Measurements from ENCODE around the gene TEDC1.

DNA sequence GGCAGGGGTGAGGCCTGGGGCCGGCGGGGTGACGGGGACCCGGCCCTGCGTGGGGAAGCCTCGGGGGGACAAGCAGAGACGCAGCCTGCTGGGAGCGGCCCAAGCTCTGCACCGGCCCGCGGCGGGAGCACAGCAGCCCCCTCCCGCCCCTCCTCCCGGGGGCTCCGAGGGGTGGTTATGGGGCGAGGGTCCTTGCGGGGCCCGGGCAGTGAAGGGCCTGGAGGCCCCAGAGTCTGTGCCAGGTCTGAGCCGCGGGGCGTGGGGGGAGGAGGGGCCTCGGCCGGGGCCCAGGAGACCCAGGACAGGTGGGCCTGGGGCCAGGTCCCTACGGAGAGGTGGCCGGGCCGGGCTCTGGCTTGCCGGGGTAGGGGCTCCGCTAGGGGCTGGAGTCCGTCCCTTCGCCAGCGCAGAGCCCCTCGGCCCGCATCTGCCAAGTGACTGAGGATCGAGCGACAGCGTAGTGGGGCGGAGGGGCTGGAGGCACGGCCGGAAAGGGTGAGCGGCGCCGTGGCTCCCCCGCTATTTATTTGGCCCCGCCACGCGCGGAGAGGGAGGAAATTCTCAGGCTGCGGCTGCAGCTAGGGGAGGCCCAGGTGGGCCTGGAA, 35.8 kb downstream of the TEDC1 start:
- TF ChIP-seq, protein P1, sequence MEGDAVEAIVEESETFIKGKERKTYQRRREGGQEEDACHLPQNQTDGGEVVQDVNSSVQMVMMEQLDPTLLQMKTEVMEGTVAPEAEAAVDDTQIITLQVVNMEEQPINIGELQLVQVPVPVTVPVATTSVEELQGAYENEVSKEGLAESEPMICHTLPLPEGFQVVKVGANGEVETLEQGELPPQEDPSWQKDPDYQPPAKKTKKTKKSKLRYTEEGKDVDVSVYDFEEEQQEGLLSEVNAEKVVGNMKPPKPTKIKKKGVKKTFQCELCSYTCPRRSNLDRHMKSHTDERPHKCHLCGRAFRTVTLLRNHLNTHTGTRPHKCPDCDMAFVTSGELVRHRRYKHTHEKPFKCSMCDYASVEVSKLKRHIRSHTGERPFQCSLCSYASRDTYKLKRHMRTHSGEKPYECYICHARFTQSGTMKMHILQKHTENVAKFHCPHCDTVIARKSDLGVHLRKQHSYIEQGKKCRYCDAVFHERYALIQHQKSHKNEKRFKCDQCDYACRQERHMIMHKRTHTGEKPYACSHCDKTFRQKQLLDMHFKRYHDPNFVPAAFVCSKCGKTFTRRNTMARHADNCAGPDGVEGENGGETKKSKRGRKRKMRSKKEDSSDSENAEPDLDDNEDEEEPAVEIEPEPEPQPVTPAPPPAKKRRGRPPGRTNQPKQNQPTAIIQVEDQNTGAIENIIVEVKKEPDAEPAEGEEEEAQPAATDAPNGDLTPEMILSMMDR (IDR thresholded peaks at IDR 0.05): no peak
- TF ChIP-seq, protein P2, sequence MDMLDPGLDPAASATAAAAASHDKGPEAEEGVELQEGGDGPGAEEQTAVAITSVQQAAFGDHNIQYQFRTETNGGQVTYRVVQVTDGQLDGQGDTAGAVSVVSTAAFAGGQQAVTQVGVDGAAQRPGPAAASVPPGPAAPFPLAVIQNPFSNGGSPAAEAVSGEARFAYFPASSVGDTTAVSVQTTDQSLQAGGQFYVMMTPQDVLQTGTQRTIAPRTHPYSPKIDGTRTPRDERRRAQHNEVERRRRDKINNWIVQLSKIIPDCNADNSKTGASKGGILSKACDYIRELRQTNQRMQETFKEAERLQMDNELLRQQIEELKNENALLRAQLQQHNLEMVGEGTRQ (IDR thresholded peaks at IDR 0.05; ENCODE audit: borderline replicate concordance, low read depth, low read length): no peak
- no peak for TF ChIP-seq RFX5 (IDR thresholded peaks at IDR 0.05; ENCODE audit: low read length)

Data from SK-N-SH (cell line).